ENCODE data around the gene APC2.

APC2 gene

GRCh38 chr19:1449467-1450442 is at the start of gene APC2:
TSS of gene APC2 (plus strand) at chr19:1450121. CDS start at chr19:1453002, 2,881 bp downstream.
- DNase-seq (ENCODE audit: low read depth in 2 of 2) = peak in 1 of 2 experiments; percentile 13

- no peak for DNase-seq (ENCODE audit: low read depth in 2 of 2)
These were observed 49.4 kb upstream of the APC2 start for GRCh38 chr19:1400281-1401137.

- no peak for DNase-seq (ENCODE audit: low read depth in 2 of 2)
These were observed 48.6 kb upstream of the APC2 start, which contains the start of gene GAMT for GRCh38 chr19:1401138-1401888. TSS of gene GAMT (minus strand) at chr19:1401542. CDS start at chr19:1401476, 66 bp downstream.

- no peak for DNase-seq (ENCODE audit: low read depth in 2 of 2)
These were observed 48.1 kb upstream of the APC2 start for GRCh38 chr19:1401889-1402217.

- DNase-seq (ENCODE audit: low read depth in 2 of 2) = no peak
These were observed 47.4 kb upstream of the APC2 start for GRCh38 chr19:1402411-1403070.

GRCh38 chr19:1406774-1407527 is 43.0 kb upstream of the APC2 start:
- DNase-seq (ENCODE audit: low read depth in 2 of 2) = peak; percentile 97 to 98

- DNase-seq (ENCODE audit: low read depth in 2 of 2) = no peak
These were observed 42.2 kb upstream of the APC2 start, which contains the start of gene DAZAP1 for GRCh38 chr19:1407528-1408299. TSS of gene DAZAP1 (plus strand) at chr19:1407586. CDS start at chr19:1407774, 188 bp downstream.

GRCh38 chr19:1408300-1409203 is 41.4 kb upstream of the APC2 start:
- no peak for DNase-seq (ENCODE audit: low read depth in 2 of 2)

- DNase-seq (ENCODE audit: low read depth in 2 of 2) = no peak
These were observed 40.5 kb upstream of the APC2 start for GRCh38 chr19:1409204-1410005.

- DNase-seq (ENCODE audit: low read depth in 2 of 2) = no peak
These were observed 39.7 kb upstream of the APC2 start for GRCh38 chr19:1410136-1410786.

- no peak for DNase-seq (ENCODE audit: low read depth in 2 of 2)
These were observed 39.1 kb upstream of the APC2 start for GRCh38 chr19:1410789-1411188.

GRCh38 chr19:1411255-1412191 is 38.4 kb upstream of the APC2 start:
- no peak for DNase-seq (ENCODE audit: low read depth in 2 of 2)

- no peak for DNase-seq (ENCODE audit: low read depth in 2 of 2)
These were observed 37.5 kb upstream of the APC2 start for GRCh38 chr19:1412323-1412923.

GRCh38 chr19:1412995-1413800 is 36.7 kb upstream of the APC2 start:
- DNase-seq (ENCODE audit: low read depth in 2 of 2) = no peak
